CD4-positive, alpha-beta T cell (primary cell): ENCODE data around the gene NR1H3. TPM values are rescaled to one million over a fixed set of nuclear protein-coding genes. Genes with fewer than 3 reads are reported as not detected.

ENCODE experiments used
- ATAC-seq: fragments of 200-7000 bp; cut with Tn5 transposase; one replicate; pipeline ENCODE4 v1.10.0; 2022; ENCODE audit warnings: mild to moderate bottlenecking; ENCODE audit not compliant: poor library complexity
- CTCF ChIA-PET: fragments of 350-600 bp; sonication (Branson Sonifier 250); formaldehyde crosslinking; loops from one replicate; lab custom pipeline; 2021; ENCODE audit warnings: antibody characterized with exemption, inconsistent platforms; lab: Charles Lee
- POLR2A ChIA-PET: fragments of 350-600 bp; sonication (Branson Sonifier 250); formaldehyde crosslinking; loops from one replicate; lab custom pipeline; 2021; ENCODE audit warnings: antibody characterized with exemption, inconsistent platforms; lab: Charles Lee
- DNase-seq, 14 experiments: peaks; one replicate each; pipeline ENCODE4 v3.0.0-alpha.2; 2013 to 2020; ENCODE audit warnings: mixed read lengths in 2 of 14
- H3K27ac ChIP-seq, 2 donors: one replicate each; pipeline versions ENCODE4 v1.5.1 to v1.7.0; 2013; ENCODE audit warnings: low read length in 2 of 2, low read depth in 1 of 2, mild to moderate bottlenecking in 1 of 2
- H3K27me3 ChIP-seq, 2 experiments: 1 replicate in 1 of 2; 2 replicates in 1 of 2; pipeline versions ENCODE4 v1.6.1 to v1.7.0; 2013; ENCODE audit warnings: low read length in 2 of 2, control low read depth in 1 of 2, mild to moderate bottlenecking in 1 of 2, moderate library complexity in 1 of 2; ENCODE audit not compliant: insufficient read depth in 2 of 2, control insufficient read depth in 1 of 2
- H3K36me3 ChIP-seq: one replicate; pipeline ENCODE4 v1.6.1; 2013; ENCODE audit warnings: low read length, control low read depth; ENCODE audit not compliant: insufficient read depth
- H3K4me1 ChIP-seq: one replicate; pipeline ENCODE4 v1.6.1; 2013; ENCODE audit warnings: low read length, control low read depth; ENCODE audit not compliant: insufficient read depth
- H3K4me3 ChIP-seq: one replicate; pipeline ENCODE4 v1.5.1; 2013; ENCODE audit warnings: mild to moderate bottlenecking, low read length, moderate library complexity
- H3K9me3 ChIP-seq, 2 experiments: 1 replicate in 1 of 2; 2 replicates in 1 of 2; pipeline versions ENCODE4 v1.6.1 to v1.7.0; 2013; ENCODE audit warnings: low read length in 2 of 2, mild to moderate bottlenecking in 2 of 2, control low read depth in 1 of 2, moderate library complexity in 1 of 2; ENCODE audit not compliant: control insufficient read depth in 1 of 2, insufficient read depth in 1 of 2
- H3K27ac Mint-ChIP-seq: one replicate; pipeline ENCODE4 v1.8.0; 2020; ENCODE audit warnings: mixed read lengths
- H3K27me3 Mint-ChIP-seq: one replicate; pipeline ENCODE4 v1.8.0; 2021; ENCODE audit warnings: mixed read lengths
- H3K36me3 Mint-ChIP-seq: one replicate; pipeline ENCODE4 v1.8.0; 2021; ENCODE audit warnings: low read depth, mixed read lengths
- H3K4me1 Mint-ChIP-seq: one replicate; pipeline ENCODE4 v1.8.0; 2021; ENCODE audit warnings: low read depth, mixed read lengths
- H3K4me3 Mint-ChIP-seq: one replicate; pipeline ENCODE4 v1.8.0; 2020; ENCODE audit warnings: mild to moderate bottlenecking, mixed read lengths
- H3K9me3 Mint-ChIP-seq: one replicate; pipeline ENCODE4 v1.8.0; 2020; ENCODE audit warnings: mixed read lengths
- CTCF ChIP-seq: fragments of 200-600 bp; IDR thresholded peaks from one replicate; pipeline ENCODE4 v1.8.0; 2022; ENCODE audit warnings: antibody characterized with exemption, mild to moderate bottlenecking
- intact Hi-C, 2 experiments: fragments of 100-400 bp; cut with DNase I in 1 of 2; cut with micrococcal nuclease in 1 of 2; formaldehyde crosslinking; loops; one replicate each; pipeline versions ENCODE4 v1.15.1 to v1.9.0; 2023 to 2025; cut with DNase I, micrococcal nuclease
- total RNA-seq, 174 experiments: library from RNA in 2 of 174; stranded (reverse) in 2 of 174; gene quantifications; one replicate each; pipeline ENCODE4 v1.2.3 and lab custom pipeline; 2021 to 2026

The NR1H3 gene
- total RNA-seq, 2 experiments from 2014 or later, result 1.8 to 2.3 TPM

- Mint-ChIP-seq H3K9me3 (no peaks in the 10 kb centered on the region), H3K4me1 (peaks cover 54% of the 10 kb centered on the region), H3K4me3 (peak overlapping the region; percentile 90), H3K27ac (peak overlapping the region; percentile 99), H3K27me3 (no peaks in the 10 kb centered on the region), H3K36me3 (peaks cover 44% of the 10 kb centered on the region)
- ChIA-PET POLR2A (interaction anchor here (0.6 to 4.4 kb wide), 12 partner anchors 11 to 156 kb away, joined by 3 to 21 read pairs (median 4); partner anchors contain the start of genes ACP2, DDB2 and PSMC3), CTCF (interaction anchor here (1.5 to 3.3 kb wide), 4 partner anchors 11 to 84 kb away, joined by 3 to 10 read pairs (median 6); partner anchors contain the start of gene ACP2)
- H3K4me1 ChIP-seq, result peaks cover 49% of the 10 kb centered on the region
- TF ChIP-seq CTCF, result no peak
- no peak for ATAC-seq
- H3K4me3 ChIP-seq, result peak overlapping the region; percentile 71
- H3K9me3 ChIP-seq, result no peaks in the 10 kb centered on the region
- peak overlapping the region; percentile 58 to 91 for H3K27ac ChIP-seq
- intact Hi-C loops, result loop anchor here in 1 of 2 experiments (5.0 to 10.0 kb wide), 4 partner anchors 38 to 566 kb away; partner anchors contain the start of genes ARHGAP1, KBTBD4, NDUFS3 and SLC39A13
- peaks cover 22% of the 10 kb centered on the region for H3K36me3 ChIP-seq
- peak in 7 of 14 experiments; percentile 20 to 74 (median 37) for DNase-seq
- no peaks in the 10 kb centered on the region for H3K27me3 ChIP-seq
These were observed 12.8 kb downstream of the NR1H3 start for GRCh38 chr11:47270331-47271271.

GRCh38 chr11:47271328-47271727 is 13.5 kb downstream of the NR1H3 start:
- DNase-seq, result peak in 1 of 14 experiments; percentile 16
- Mint-ChIP-seq H3K36me3 (peaks cover 51% of the 10 kb centered on the region), H3K9me3 (no peaks in the 10 kb centered on the region), H3K27me3 (no peaks in the 10 kb centered on the region), H3K4me3 (peak overlapping the region; percentile 90), H3K27ac (peak overlapping the region; percentile 99), H3K4me1 (peaks cover 56% of the 10 kb centered on the region)
- intact Hi-C loops, result loop anchor here in 1 of 2 experiments (5.0 to 10.0 kb wide), 4 partner anchors 39 to 567 kb away; partner anchors contain the start of genes ARHGAP1, KBTBD4, NDUFS3 and SLC39A13
- no peak for ATAC-seq
- Histone ChIP-seq H3K9me3 (no peaks in the 10 kb centered on the region), H3K27me3 (no peaks in the 10 kb centered on the region), H3K4me1 (peaks cover 43% of the 10 kb centered on the region), H3K4me3 (peak overlapping the region; percentile 71), H3K27ac (peak overlapping the region; percentile 18 to 19), H3K36me3 (peaks cover 29% of the 10 kb centered on the region)
- ChIA-PET POLR2A (interaction anchor here (0.7 to 4.4 kb wide), 10 partner anchors 12 to 155 kb away, joined by 3 to 21 read pairs (median 4); partner anchors contain the start of genes ACP2, DDB2 and PSMC3), CTCF (interaction anchor here (0.5 to 3.3 kb wide), 5 partner anchors 12 to 84 kb away, joined by 3 to 10 read pairs (median 5); partner anchors contain the start of gene ACP2)
- TF ChIP-seq CTCF, result no peak

- intact Hi-C loops, result loop anchor here in 1 of 2 experiments (5.0 to 10.0 kb wide), 4 partner anchors 40 to 567 kb away; partner anchors contain the start of genes ARHGAP1, KBTBD4, NDUFS3 and SLC39A13
- DNase-seq, result peak in 1 of 14 experiments; percentile 17
- H3K4me1 ChIP-seq, result peaks cover 43% of the 10 kb centered on the region
- peaks cover 37% of the 10 kb centered on the region for H3K36me3 ChIP-seq
- no peak for TF ChIP-seq CTCF
- no peak for ATAC-seq
- H3K9me3 Mint-ChIP-seq, result no peaks in the 10 kb centered on the region
- peak overlapping the region; percentile 90 for H3K4me3 Mint-ChIP-seq
- H3K27ac ChIP-seq, result no peak overlapping the region
- H3K4me3 ChIP-seq, result no peak overlapping the region
- peak overlapping the region; percentile 99 for H3K27ac Mint-ChIP-seq
- peaks cover 59% of the 10 kb centered on the region for H3K36me3 Mint-ChIP-seq
- H3K27me3 ChIP-seq, result no peaks in the 10 kb centered on the region
- ChIA-PET POLR2A (interaction anchor here (0.8 to 4.4 kb wide), 7 partner anchors 13 to 306 kb away, joined by 3 to 21 read pairs (median 5); partner anchors contain the start of genes ACP2, ARFGAP2, DDB2 and KBTBD4), CTCF (interaction anchor here (2.0 to 3.3 kb wide), 2 partner anchors 12 to 23 kb away, joined by 8 to 10 read pairs; partner anchors contain the start of gene ACP2)
- H3K27me3 Mint-ChIP-seq, result no peaks in the 10 kb centered on the region
- peaks cover 58% of the 10 kb centered on the region for H3K4me1 Mint-ChIP-seq
- no peaks in the 10 kb centered on the region for H3K9me3 ChIP-seq
These were observed 14.3 kb downstream of the NR1H3 start for GRCh38 chr11:47271961-47272661.
